Gastrocnemius medialis (tissue), 4 donors: ENCODE measurements around the gene BAMBI.

Experiments
- CTCF ChIP-seq, 5 experiments: fragments of 450-650 bp in 3 of 5; fragments of 200-600 bp in 2 of 5; sonication (generic) in 2 of 5; IDR thresholded peaks in 4 of 5; conservative IDR thresholded peaks in 1 of 5; 1 replicate in 4 of 5; 2 replicates in 1 of 5; pipeline ENCODE4 v1.5.1; 2016 to 2019; ENCODE audit warnings: antibody characterized with exemption in 5 of 5, mild to moderate bottlenecking in 3 of 5, moderate library complexity in 3 of 5
- POLR2A ChIP-seq, 2 donors: fragments of 450-650 bp; IDR thresholded peaks; one replicate each; pipeline ENCODE4 v1.6.1; 2017; ENCODE audit warnings: antibody characterized with exemption in 2 of 2, mild to moderate bottlenecking in 2 of 2, moderate library complexity in 2 of 2

GRCh38 chr10:28664369-28664740 lies 13.0 kb upstream of the BAMBI start:
- no peak for TF ChIP-seq CTCF (IDR thresholded peaks at IDR 0.05 in 4 of 5, conservative IDR thresholded peaks at IDR 0.05 in 1 of 5)
- TF ChIP-seq POLR2A (IDR thresholded peaks at IDR 0.05) = no peak
